HepG2 (cell line): ENCODE results near the gene RAB28. TPM values are rescaled to one million over a fixed set of nuclear protein-coding genes. Genes with fewer than 3 reads are reported as not detected.

Source experiments
- ATAC-seq: fragments of 200-7000 bp; cut with Tn5 transposase; 3 replicates; pipeline ENCODE4 v1.9.1; 2020; ENCODE audit warnings: mild to moderate bottlenecking, moderate library complexity
- BruUV-seq: library from RNA; stranded (reverse); fragments of 400-500 nt; replicated peaks from 2 replicates; lab custom pipeline; 2021; lab: Mats Ljungman, UMichigan
- CTCF ChIA-PET: fragments of 300-600 bp; formaldehyde crosslinking; extraction: SDS; loops from one replicate; lab custom pipeline; 2021; ENCODE audit warnings: low total read pairs, inconsistent platforms, low intra/inter-chr PET ratio; lab: Yijun Ruan, JAX
- POLR2A ChIA-PET: fragments of 350-600 bp; sonication (Branson Sonifier 250); formaldehyde crosslinking; loops from one replicate; lab custom pipeline; 2020; ENCODE audit warnings: antibody characterized with exemption, inconsistent platforms; lab: Yijun Ruan, JAX
- DNase-seq: peaks from one replicate; pipeline ENCODE4 v3.0.0-alpha.2; 2015; ENCODE audit warnings: low spot score
- FAIRE-seq: peaks from 3 replicates; lab custom pipeline; 2011; peaks lifted over from hg19 to GRCh38; lab: Jason Lieb, UNC
- H2AFZ ChIP-seq: one replicate; pipeline ENCODE4 v1.6.1; 2011; ENCODE audit warnings: low read length, inconsistent platforms
- H3K27ac ChIP-seq: fragments of 300-600 bp; 3 replicates; pipeline ENCODE4 v1.8.0; 2011; ENCODE audit warnings: mixed run types, mild to moderate bottlenecking, mixed read lengths, low read length, inconsistent platforms; ENCODE audit not compliant: insufficient read depth; ENCODE audit errors: extremely low read length
- H3K27me3 ChIP-seq, 2 experiments: fragments of 200-600 bp in 1 of 2; 2 replicates in 1 of 2; 3 replicates in 1 of 2; pipeline versions ENCODE4 v1.6.0 to v1.8.0; 2011; ENCODE audit warnings: low read length in 2 of 2, mild to moderate bottlenecking in 2 of 2, moderate library complexity in 2 of 2, inconsistent platforms in 1 of 2; ENCODE audit not compliant: insufficient read depth in 2 of 2, control insufficient read depth in 1 of 2
- H3K36me3 ChIP-seq, 2 experiments: fragments of 200-600 bp in 1 of 2; replicated peaks in 1 of 2; 2 replicates in 1 of 2; 3 replicates in 1 of 2; pipeline versions ENCODE4 v1.5.1 to v1.8.0; 2011; ENCODE audit warnings: low read length in 2 of 2, inconsistent platforms in 1 of 2; ENCODE audit not compliant: insufficient read depth in 2 of 2, control insufficient read depth in 1 of 2
- H3K4me1 ChIP-seq: 2 replicates; pipeline ENCODE4 v1.5.1; 2012; ENCODE audit warnings: low read length, inconsistent platforms; ENCODE audit not compliant: insufficient read depth
- H3K4me2 ChIP-seq: 2 replicates; pipeline ENCODE4 v1.6.0; 2011; ENCODE audit warnings: low read depth, low read length, inconsistent platforms
- H3K4me3 ChIP-seq, 3 experiments: fragments of 200-600 bp in 1 of 3; sonication (generic), shearing (Covaris generic) in 1 of 3; replicated peaks in 1 of 3; 2 replicates each; pipeline ENCODE4 v1.5.1; 2011 to 2016; ENCODE audit warnings: low read length in 3 of 3, inconsistent platforms in 2 of 3, low read depth in 2 of 3, mild to moderate bottlenecking in 2 of 3, control low read depth in 1 of 3, mixed read lengths in 1 of 3; ENCODE audit not compliant: insufficient read depth in 1 of 3
- H3K79me2 ChIP-seq: one replicate; pipeline ENCODE4 v1.6.1; 2011; ENCODE audit warnings: low read length, inconsistent platforms; ENCODE audit not compliant: insufficient read depth
- H3K9ac ChIP-seq: 2 replicates; pipeline ENCODE4 v1.6.0; 2011; ENCODE audit warnings: mild to moderate bottlenecking, low read depth, low read length, inconsistent platforms; ENCODE audit not compliant: insufficient read depth
- H3K9me3 ChIP-seq: 2 replicates; pipeline ENCODE4 v1.5.1; 2012; ENCODE audit warnings: mild to moderate bottlenecking, low read length
- H4K20me1 ChIP-seq: 2 replicates; pipeline ENCODE4 v1.6.0; 2011; ENCODE audit warnings: inconsistent platforms, mild to moderate bottlenecking, low read length, moderate library complexity; ENCODE audit not compliant: insufficient read depth
- ATAD3A ChIP-seq: sonication (generic); formaldehyde crosslinking; IDR thresholded peaks from 2 replicates; pipeline ENCODE4 v1.4.0; 2020; ENCODE audit warnings: missing genetic modification reagents
- NCOA1 ChIP-seq: sonication (generic); formaldehyde crosslinking; IDR thresholded peaks from 2 replicates; pipeline ENCODE4 v1.9.0; 2021; ENCODE audit warnings: missing genetic modification reagents
- NFYB ChIP-seq: sonication (generic); formaldehyde crosslinking; IDR thresholded peaks from 2 replicates; pipeline ENCODE4 v1.4.0; 2020; ENCODE audit warnings: missing genetic modification reagents
- NFYC ChIP-seq: IDR thresholded peaks from 2 replicates; pipeline ENCODE4 v1.6.1; 2016; ENCODE audit warnings: missing genetic modification reagents, missing compliant biosample characterization
- PITX1 ChIP-seq: sonication (generic); formaldehyde crosslinking; IDR thresholded peaks from 2 replicates; pipeline ENCODE4 v1.5.1; 2020; ENCODE audit warnings: mild to moderate bottlenecking, missing genetic modification reagents
- THAP9 ChIP-seq: sonication (generic); formaldehyde crosslinking; IDR thresholded peaks from 2 replicates; pipeline ENCODE4; 2020; ENCODE audit warnings: missing genetic modification reagents, mild to moderate bottlenecking, borderline replicate concordance
- ZNF501 ChIP-seq: sonication (generic); formaldehyde crosslinking; IDR thresholded peaks from 2 replicates; pipeline ENCODE4 v1.5.1; 2020; ENCODE audit warnings: mild to moderate bottlenecking, moderate library complexity, missing genetic modification reagents
- WGBS: methylation state at CpG from one replicate; pipeline ENCODE4 v1.1.6; 2017; ENCODE audit warnings: low lambda C conversion rate; 5-methylcytosine and 5-hydroxymethylcytosine counted together
- in situ Hi-C: cut with HindIII; loops from 2 replicates; pipeline ENCODE4 v1.10.0; 2017; ENCODE audit warnings: low pct_unique_long_range_greater_than_20kb; ENCODE audit not compliant: extremely low pct_ligation_motif_present
- intact Hi-C: fragments of 100-400 bp; cut with micrococcal nuclease; formaldehyde crosslinking; loops from one replicate; pipeline ENCODE4 v1.10.0; 2022; ENCODE audit not compliant: unreplicated experiment
- polyA plus RNA-seq, 8 experiments: library from polyadenylated mRNA; depleted of rRNA in 3 of 8; stranded (reverse) in 7 of 8; unstranded in 1 of 8; fragments of >200 nt; fragmentation: Illumina TruSeq in 4 of 8; extraction: Trizol in 4 of 8; gene quantifications; 2 replicates each; pipeline versions ENCODE4 v1.2.1 to v1.2.3, GENCODE V29; 2011 to 2016; ENCODE audit warnings: low read depth in 4 of 8, missing spikeins in 1 of 8, mixed read lengths in 1 of 8; ENCODE audit not compliant: insufficient read depth in 1 of 8
- total RNA-seq, 5 experiments: library from RNA; depleted of rRNA; stranded (reverse); fragments of >200 nt; fragmentation: Illumina TruSeq; extraction: Trizol; gene quantifications; 2 replicates each; pipeline ENCODE4 v1.2.3, GENCODE V29; 2016; ENCODE audit warnings: low read depth in 1 of 5

RAB28 gene
- total and polyA plus RNA-seq, 2 of the 13 experiments (the other 11 are each of a cell fraction or from before 2014, with no cell fraction given) = 11.8 to 18.2 TPM

- peaks cover 5% of the 10 kb centered on the region; the same call in 1 of the 2 replicates for H3K9me3 ChIP-seq
- 2% methylated on average over 15 of the region's 17 CpGs for WGBS
- ChIA-PET CTCF (no interaction called here), POLR2A (interaction anchor here (0.8 to 1.2 kb wide), 2 partner anchors 15 to 631 kb away, joined by 3 read pairs; no protein-coding TSS in a partner anchor)
- FAIRE-seq = no peak
- peaks cover 35% of the 10 kb centered on the region for H3K79me2 ChIP-seq
- peak overlapping the region; percentile 75 for H3K9ac ChIP-seq
- no peaks in the 10 kb centered on the region; a peak in 1 of 5 replicates for H3K27me3 ChIP-seq
- no peaks in the 10 kb centered on the region for H4K20me1 ChIP-seq
- peak overlapping the region; percentile 78 to 94 (median 85) for H3K4me3 ChIP-seq
- peak; percentile 22; the same call in 1 of the 2 replicates for TF ChIP-seq NCOA1 (CRISPR knock-in tag)
- TF ChIP-seq ATAD3A = no peak
- peak; percentile 27; the same call in 1 of the 2 replicates for TF ChIP-seq ZNF501
- peak overlapping the region; percentile 1 for H2AFZ ChIP-seq
- peak overlapping the region; percentile 79 for H3K4me2 ChIP-seq
- no peaks in the 10 kb centered on the region for H3K36me3 ChIP-seq
- H3K27ac ChIP-seq = peak overlapping the region; percentile 75
- TSS peak; percentile 60 for BruUV-seq
- intact Hi-C loops = loop anchor here (2.0 to 10.0 kb wide), 3 partner anchors 64 to 630 kb away; no protein-coding TSS in a partner anchor
- in situ Hi-C loops = no loop called here
- peak; percentile 24 for ATAC-seq
- DNase-seq = peak; percentile 13
- H3K4me1 ChIP-seq = peaks cover 22% of the 10 kb centered on the region
Observed at GRCh38 chr4:13483136-13483767, 888 bp downstream of the RAB28 start.

- H3K9me3 ChIP-seq = no peaks in the 10 kb centered on the region
- H2AFZ ChIP-seq = no peak overlapping the region
- no TSS peak for BruUV-seq
- CTCF ChIA-PET = no interaction called here
- H4K20me1 ChIP-seq = no peaks in the 10 kb centered on the region
- peaks cover 35% of the 10 kb centered on the region for H3K79me2 ChIP-seq
- no peak overlapping the region; a peak in 1 of 6 replicates for H3K4me3 ChIP-seq
- FAIRE-seq = no peak
- H3K27me3 ChIP-seq = no peaks in the 10 kb centered on the region; a peak in 1 of 5 replicates
- H3K9ac ChIP-seq = no peak overlapping the region
- no peak for TF ChIP-seq NFYC (CRISPR knock-in tag)
- TF ChIP-seq THAP9 (CRISPR knock-in tag) = no peak
- no peak for TF ChIP-seq NFYB (CRISPR knock-in tag)
- TF ChIP-seq PITX1 = no peak
- TF ChIP-seq, all 625 proteins: peak for 0
- no peak for ATAC-seq
- POLR2A ChIA-PET = no interaction called here
- Histone ChIP-seq H3K36me3 (0 out of 5 replicates have a peak, but pooled peaks cover 0 to 4% of the 10 kb centered on the region in 2 experiments), H3K27ac (no peak overlapping the region), H3K4me2 (no peak overlapping the region), H3K4me1 (peaks cover 22% of the 10 kb centered on the region)
- no peak for DNase-seq
- 82% methylated on average over 1 of the region's 1 CpG for WGBS
- intact Hi-C loops = loop anchor here (5.0 to 10.0 kb wide), 2 partner anchors 66 to 547 kb away; no protein-coding TSS in a partner anchor
- in situ Hi-C loops = no loop called here
Observed at GRCh38 chr4:13481569-13481968, 2.6 kb downstream of the RAB28 start.
